PFSK-1 (cell line): ENCODE measurements around the gene OR9Q1.

Source experiments
- POLR2AphosphoS5 ChIP-seq: IDR thresholded peaks from 2 replicates; pipeline ENCODE4 v1.6.1; 2012; ENCODE audit warnings: low read depth, mild to moderate bottlenecking, control low read depth, low read length, moderate library complexity
- TAF1 ChIP-seq: IDR thresholded peaks from 2 replicates; pipeline ENCODE4 v1.6.1; 2012; ENCODE audit warnings: low read length, control low read depth, borderline replicate concordance; ENCODE audit not compliant: insufficient read depth

GRCh38 chr11:58186938-58187337, 163.3 kb downstream of the OR9Q1 start:
- TF ChIP-seq TAF1, result no peak
- no peak for TF ChIP-seq POLR2AphosphoS5
